K562 (cell line): ENCODE data around the gene LSM4. TPM values are rescaled to one million over a fixed set of nuclear protein-coding genes. Genes with fewer than 3 reads are reported as not detected.

Experiments used
- BMI1 ChIP-seq: fragments of 150-350 bp; IDR thresholded peaks from 2 replicates; pipeline ENCODE4 v1.6.1; 2014; ENCODE audit warnings: low read length
- C11orf30 ChIP-seq: fragments of 450-650 bp; IDR thresholded peaks from 2 replicates; pipeline ENCODE4 v1.6.1; 2016; ENCODE audit warnings: low read depth, mild to moderate bottlenecking
- CSDE1 ChIP-seq, 2 experiments: fragments of 450-650 bp; IDR thresholded peaks; 2 replicates each; pipeline ENCODE4 v1.6.1; 2016; ENCODE audit warnings: mild to moderate bottlenecking in 1 of 2
- CXXC5 ChIP-seq: fragments of 250-450 bp; sonication (Bioruptor Pico); IDR thresholded peaks from 2 replicates; pipeline ENCODE4 v1.8.0; 2022; ENCODE audit warnings: inconsistent platforms, mild to moderate bottlenecking, moderate library complexity
- ELF1 ChIP-seq: fragments of 200-800 bp; sonication (Bioruptor generic); IDR thresholded peaks from 2 replicates; pipeline ENCODE4 v1.6.1; 2016; ENCODE audit warnings: missing genetic modification characterization, missing compliant biosample characterization
- FOXA1 ChIP-seq: fragments of 450-650 bp; IDR thresholded peaks from 2 replicates; pipeline ENCODE4 v1.6.1; 2016; ENCODE audit warnings: mild to moderate bottlenecking, borderline replicate concordance
- GATAD2A ChIP-seq: fragments of 450-650 bp; IDR thresholded peaks from 2 replicates; pipeline ENCODE4 v1.6.1; 2017
- GTF2A2 ChIP-seq: IDR thresholded peaks from 2 replicates; pipeline ENCODE4 v1.6.1; 2016; ENCODE audit warnings: mild to moderate bottlenecking, missing genetic modification characterization, missing compliant biosample characterization
- HEY1 ChIP-seq: fragments of 250-450 bp; sonication (Bioruptor Pico); IDR thresholded peaks from 2 replicates; pipeline ENCODE4 v1.5.0; 2020; ENCODE audit warnings: mild to moderate bottlenecking, moderate library complexity, borderline replicate concordance
- HMG20A ChIP-seq: fragments of 450-650 bp; formaldehyde crosslinking; conservative IDR thresholded peaks from 2 replicates; pipeline ENCODE4 v1.4.0; 2020; ENCODE audit warnings: mild to moderate bottlenecking, mixed read lengths
- KLF13 ChIP-seq: fragments of 450-650 bp; IDR thresholded peaks from 2 replicates; pipeline ENCODE4 v1.6.1; 2016; ENCODE audit warnings: missing genetic modification characterization, low read depth, mild to moderate bottlenecking, missing compliant biosample characterization, moderate library complexity, borderline replicate concordance
- MIER1 ChIP-seq: fragments of 450-650 bp; IDR thresholded peaks from 2 replicates; pipeline ENCODE4 v1.6.1; 2016; ENCODE audit warnings: antibody characterized with exemption, mild to moderate bottlenecking, low read depth
- MLX ChIP-seq, 2 experiments: fragments of 450-650 bp in 1 of 2; sonication (generic) in 1 of 2; formaldehyde crosslinking; conservative IDR thresholded peaks; 2 replicates each; pipeline versions ENCODE4 v1.4.0 to v1.8.1; 2020 to 2022; ENCODE audit warnings: mild to moderate bottlenecking in 1 of 2, missing genetic modification reagents in 1 of 2
- NCOA1 ChIP-seq: fragments of 450-650 bp; IDR thresholded peaks from 2 replicates; pipeline ENCODE4 v1.6.1; 2016; ENCODE audit warnings: low read depth
- RFX5 ChIP-seq: IDR thresholded peaks from 2 replicates; pipeline ENCODE4 v1.6.1; 2011; ENCODE audit warnings: low read depth, mild to moderate bottlenecking, improper control_type of control experiment, low read length
- TOE1 ChIP-seq, 2 experiments: fragments of 450-650 bp in 1 of 2; sonication (generic) in 1 of 2; formaldehyde crosslinking in 1 of 2; IDR thresholded peaks; 2 replicates each; pipeline versions ENCODE4 v1.7.1 to v1.8.0; 2016 to 2022; ENCODE audit warnings: borderline replicate concordance in 2 of 2, mild to moderate bottlenecking in 2 of 2, antibody characterized with exemption in 1 of 2, inconsistent platforms in 1 of 2, low read depth in 1 of 2, missing genetic modification reagents in 1 of 2, moderate library complexity in 1 of 2
- ZFPM2 ChIP-seq: fragments of 250-450 bp; sonication (Bioruptor Pico); IDR thresholded peaks from 2 replicates; pipeline ENCODE4 v1.5.1; 2022; ENCODE audit warnings: mild to moderate bottlenecking
- ZKSCAN1 ChIP-seq: fragments of 150-350 bp; IDR thresholded peaks from 2 replicates; pipeline ENCODE4 v1.6.1; 2016; ENCODE audit warnings: low read depth, low read length
- ZNF174 ChIP-seq: fragments of 250-450 bp; sonication (Bioruptor Pico); IDR thresholded peaks from 2 replicates; pipeline ENCODE4 v1.4.0; 2020; ENCODE audit warnings: mild to moderate bottlenecking
- ZNF197 ChIP-seq: fragments of 200-800 bp; sonication (Bioruptor generic); IDR thresholded peaks from 2 replicates; pipeline ENCODE4 v1.6.1; 2016; ENCODE audit warnings: low read depth, missing genetic modification characterization, missing compliant biosample characterization
- ZNF324 ChIP-seq: fragments of 250-450 bp; sonication (Bioruptor Pico); IDR thresholded peaks from 2 replicates; pipeline ENCODE4 v1.4.0; 2020; ENCODE audit warnings: mild to moderate bottlenecking
- ZNF384 ChIP-seq: IDR thresholded peaks from 2 replicates; pipeline ENCODE4 v1.6.1; 2012; ENCODE audit warnings: low read depth, low read length, improper control_type of control experiment
- ZNF75A ChIP-seq: fragments of 450-650 bp; formaldehyde crosslinking; IDR thresholded peaks from 2 replicates; pipeline ENCODE4 v1.4.0; 2020; ENCODE audit warnings: mild to moderate bottlenecking
- ZNF77 ChIP-seq: fragments of 250-450 bp; sonication (Bioruptor Pico); IDR thresholded peaks from 2 replicates; pipeline ENCODE4 v1.5.0; 2020
- polyA plus RNA-seq, 8 experiments: library from polyadenylated mRNA; depleted of rRNA in 4 of 8; stranded (reverse) in 5 of 8; unstranded in 3 of 8; fragments of >200 nt; fragmentation: Nextera tagmentation in 2 of 8; fragmentation: Illumina TruSeq in 1 of 8; extraction: Ambion mirVana in 2 of 8; extraction: Trizol in 1 of 8; gene quantifications; 2 replicates each; pipeline versions ENCODE4 v1.2.1 to v1.2.3, GENCODE V29; 2011 to 2014; ENCODE audit warnings: inconsistent platforms in 1 of 8, missing spikeins in 1 of 8
- total RNA-seq, 7 experiments: library from RNA; depleted of rRNA in 6 of 7; stranded (reverse); fragments of >200 nt in 6 of 7; fragmentation: Illumina TruSeq in 2 of 7; extraction: Trizol in 2 of 7; gene quantifications; 2 replicates each; pipeline versions ENCODE4 v1.2.1 to v1.2.3, GENCODE V29; 2011 to 2021; ENCODE audit warnings: low replicate concordance in 1 of 7
- TF ChIP-seq, protein P1 (sequence below): sonication (generic); formaldehyde crosslinking; IDR thresholded peaks from 2 replicates; pipeline ENCODE4 v1.8.0; 2023; ENCODE audit warnings: mild to moderate bottlenecking, missing genetic modification reagents

LSM4 gene
- total and polyA plus RNA-seq, 9 of the 15 experiments (the other 6 are each of a cell fraction or from before 2014, with no cell fraction given), result 11.9 to 763 (median 202) TPM

- TF ChIP-seq MLX (CRISPR knock-in tag; conservative IDR thresholded peaks at IDR 0.05) (no peak), CXXC5 (CRISPR knock-in tag) (peak; percentile 88), HEY1 (CRISPR knock-in tag) (no peak), FOXA1 (no peak), ZNF77 (CRISPR knock-in tag) (no peak), GTF2A2 (tag) (no peak), HMG20A (CRISPR knock-in tag) (no peak), CSDE1 (IDR thresholded peaks at IDR 0.05) (no peak), ZNF174 (CRISPR knock-in tag) (no peak), ZFPM2 (CRISPR knock-in tag) (no peak; the same call in 1 of the 2 replicates), MIER1 (no peak), NCOA1 (no peak; the same call in none of the 2 replicates), ZNF75A (CRISPR knock-in tag) (no peak), RFX5 (no peak), TOE1 (IDR thresholded peaks at IDR 0.05; ENCODE audit: borderline replicate concordance) (peak; percentile 55), TOE1 (CRISPR knock-in tag; IDR thresholded peaks at IDR 0.05; ENCODE audit: borderline replicate concordance, low read depth) (peak; percentile 52; the same call in 1 of the 2 replicates), BMI1 (no peak), ZNF384 (no peak), KLF13 (tag) (no peak; the same call in 1 of the 2 replicates), C11orf30 (no peak), ELF1 (peak; percentile 73), GATAD2A (peak; percentile 47; the same call in 1 of the 2 replicates), ZNF324 (CRISPR knock-in tag) (no peak), ZNF197 (CRISPR knock-in tag) (no peak), ZKSCAN1 (0 out of 2 replicates have a peak, but pooled peaks have one; percentile 4)
- TF ChIP-seq, protein P1, sequence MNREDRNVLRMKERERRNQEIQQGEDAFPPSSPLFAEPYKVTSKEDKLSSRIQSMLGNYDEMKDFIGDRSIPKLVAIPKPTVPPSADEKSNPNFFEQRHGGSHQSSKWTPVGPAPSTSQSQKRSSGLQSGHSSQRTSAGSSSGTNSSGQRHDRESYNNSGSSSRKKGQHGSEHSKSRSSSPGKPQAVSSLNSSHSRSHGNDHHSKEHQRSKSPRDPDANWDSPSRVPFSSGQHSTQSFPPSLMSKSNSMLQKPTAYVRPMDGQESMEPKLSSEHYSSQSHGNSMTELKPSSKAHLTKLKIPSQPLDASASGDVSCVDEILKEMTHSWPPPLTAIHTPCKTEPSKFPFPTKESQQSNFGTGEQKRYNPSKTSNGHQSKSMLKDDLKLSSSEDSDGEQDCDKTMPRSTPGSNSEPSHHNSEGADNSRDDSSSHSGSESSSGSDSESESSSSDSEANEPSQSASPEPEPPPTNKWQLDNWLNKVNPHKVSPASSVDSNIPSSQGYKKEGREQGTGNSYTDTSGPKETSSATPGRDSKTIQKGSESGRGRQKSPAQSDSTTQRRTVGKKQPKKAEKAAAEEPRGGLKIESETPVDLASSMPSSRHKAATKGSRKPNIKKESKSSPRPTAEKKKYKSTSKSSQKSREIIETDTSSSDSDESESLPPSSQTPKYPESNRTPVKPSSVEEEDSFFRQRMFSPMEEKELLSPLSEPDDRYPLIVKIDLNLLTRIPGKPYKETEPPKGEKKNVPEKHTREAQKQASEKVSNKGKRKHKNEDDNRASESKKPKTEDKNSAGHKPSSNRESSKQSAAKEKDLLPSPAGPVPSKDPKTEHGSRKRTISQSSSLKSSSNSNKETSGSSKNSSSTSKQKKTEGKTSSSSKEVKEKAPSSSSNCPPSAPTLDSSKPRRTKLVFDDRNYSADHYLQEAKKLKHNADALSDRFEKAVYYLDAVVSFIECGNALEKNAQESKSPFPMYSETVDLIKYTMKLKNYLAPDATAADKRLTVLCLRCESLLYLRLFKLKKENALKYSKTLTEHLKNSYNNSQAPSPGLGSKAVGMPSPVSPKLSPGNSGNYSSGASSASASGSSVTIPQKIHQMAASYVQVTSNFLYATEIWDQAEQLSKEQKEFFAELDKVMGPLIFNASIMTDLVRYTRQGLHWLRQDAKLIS (CRISPR knock-in tag), result peak; percentile 81; the same call in 1 of the 2 replicates
Observed at GRCh38 chr19:18291590-18292461, 31.1 kb downstream of the LSM4 start (continued).
